Neural progenitor cell (in vitro differentiated cells): ENCODE data around the gene ARF1.

Experiments used
- EZH2 ChIP-seq: fragments of 200-600 bp; sonication (generic); IDR thresholded peaks from 2 replicates; pipeline ENCODE4 v1.6.1; 2017; ENCODE audit warnings: antibody characterized with exemption, mild to moderate bottlenecking, moderate library complexity
- TF ChIP-seq, protein P1 (sequence below): fragments of 200-600 bp; sonication (generic); IDR thresholded peaks from 2 replicates; pipeline ENCODE4 v1.5.1; 2017; ENCODE audit warnings: antibody characterized with exemption, mild to moderate bottlenecking

DNA sequence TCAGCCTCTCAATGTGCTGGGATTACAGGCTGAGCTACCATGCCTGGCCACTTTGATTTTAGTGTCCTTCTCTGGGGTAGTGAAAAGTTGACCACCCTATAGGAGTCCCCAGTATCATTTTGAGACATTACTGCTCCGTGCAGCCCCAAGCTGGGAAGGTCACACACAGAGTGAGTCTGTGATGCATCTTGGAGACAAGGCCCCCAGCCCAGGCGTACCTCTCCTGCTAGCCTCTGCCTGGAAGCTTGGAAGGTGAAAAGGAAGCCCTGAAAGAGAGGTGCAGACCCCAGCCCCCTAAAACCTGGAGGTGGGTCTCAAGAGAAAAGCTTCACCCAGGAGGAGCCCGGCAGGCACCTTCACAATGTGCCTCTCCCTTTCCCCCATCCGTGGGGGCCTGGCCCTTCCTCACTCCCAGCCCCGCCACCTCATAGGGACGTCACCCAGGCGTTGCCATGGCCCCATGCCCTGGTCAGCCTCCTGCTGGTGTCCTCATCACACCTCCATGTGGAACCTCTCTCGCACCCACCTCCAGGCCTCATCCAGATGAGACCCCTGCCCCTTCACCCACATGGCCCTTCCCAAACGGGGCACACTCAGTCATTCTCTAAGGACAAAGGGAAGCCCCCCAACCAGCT lies 5.6 kb upstream of the ARF1 start:
- TF ChIP-seq, protein P1, sequence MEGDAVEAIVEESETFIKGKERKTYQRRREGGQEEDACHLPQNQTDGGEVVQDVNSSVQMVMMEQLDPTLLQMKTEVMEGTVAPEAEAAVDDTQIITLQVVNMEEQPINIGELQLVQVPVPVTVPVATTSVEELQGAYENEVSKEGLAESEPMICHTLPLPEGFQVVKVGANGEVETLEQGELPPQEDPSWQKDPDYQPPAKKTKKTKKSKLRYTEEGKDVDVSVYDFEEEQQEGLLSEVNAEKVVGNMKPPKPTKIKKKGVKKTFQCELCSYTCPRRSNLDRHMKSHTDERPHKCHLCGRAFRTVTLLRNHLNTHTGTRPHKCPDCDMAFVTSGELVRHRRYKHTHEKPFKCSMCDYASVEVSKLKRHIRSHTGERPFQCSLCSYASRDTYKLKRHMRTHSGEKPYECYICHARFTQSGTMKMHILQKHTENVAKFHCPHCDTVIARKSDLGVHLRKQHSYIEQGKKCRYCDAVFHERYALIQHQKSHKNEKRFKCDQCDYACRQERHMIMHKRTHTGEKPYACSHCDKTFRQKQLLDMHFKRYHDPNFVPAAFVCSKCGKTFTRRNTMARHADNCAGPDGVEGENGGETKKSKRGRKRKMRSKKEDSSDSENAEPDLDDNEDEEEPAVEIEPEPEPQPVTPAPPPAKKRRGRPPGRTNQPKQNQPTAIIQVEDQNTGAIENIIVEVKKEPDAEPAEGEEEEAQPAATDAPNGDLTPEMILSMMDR, result no peak
- no peak for TF ChIP-seq EZH2
